ENCODE measurements around the gene GLE1.

GLE1 gene

GRCh38 chr9:128521956-128522355 is 17.4 kb downstream of the GLE1 start:
- no peak overlapping the region for H3K27ac ChIP-seq
- no peak for TF ChIP-seq CTCF (IDR thresholded peaks at IDR 0.05)
- no peak for TF ChIP-seq ZFX (IDR thresholded peaks at IDR 0.05; ENCODE audit: borderline replicate concordance)

GRCh38 chr9:128523199-128523925 is 18.8 kb downstream of the GLE1 start:
- TF ChIP-seq CTCF (IDR thresholded peaks at IDR 0.05) (no peak), ZFX (IDR thresholded peaks at IDR 0.05; ENCODE audit: borderline replicate concordance) (no peak)
- no peak overlapping the region for H3K27ac ChIP-seq

GRCh38 chr9:128526720-128527119 is 22.2 kb downstream of the GLE1 start:
- H3K27ac ChIP-seq, result no peak overlapping the region
- no peak for TF ChIP-seq CTCF (IDR thresholded peaks at IDR 0.05)
- TF ChIP-seq ZFX (IDR thresholded peaks at IDR 0.05; ENCODE audit: borderline replicate concordance), result no peak

- no peak overlapping the region for H3K27ac ChIP-seq
Measured at GRCh38 chr9:128528445-128529160, 24.1 kb downstream of the GLE1 start.

GRCh38 chr9:128529191-128529590 is 24.7 kb downstream of the GLE1 start:
- no peak overlapping the region for H3K27ac ChIP-seq
- TF ChIP-seq ZFX (IDR thresholded peaks at IDR 0.05; ENCODE audit: borderline replicate concordance), result no peak
- no peak for TF ChIP-seq CTCF (IDR thresholded peaks at IDR 0.05)

More at GRCh38 chr9:128528445-128529160, 24.1 kb downstream of the GLE1 start:
- TF ChIP-seq CTCF (IDR thresholded peaks at IDR 0.05) (no peak), ZFX (IDR thresholded peaks at IDR 0.05; ENCODE audit: borderline replicate concordance) (no peak)

- TF ChIP-seq CTCF (IDR thresholded peaks at IDR 0.05), result no peak
- TF ChIP-seq ZFX (IDR thresholded peaks at IDR 0.05; ENCODE audit: borderline replicate concordance), result no peak
- H3K27ac ChIP-seq, result no peak overlapping the region
Measured at GRCh38 chr9:128532581-128532980, 28.1 kb downstream of the GLE1 start.

All from 22Rv1 (cell line).